ENCODE measurements around the gene CFAP210.

CFAP210 gene

DNA sequence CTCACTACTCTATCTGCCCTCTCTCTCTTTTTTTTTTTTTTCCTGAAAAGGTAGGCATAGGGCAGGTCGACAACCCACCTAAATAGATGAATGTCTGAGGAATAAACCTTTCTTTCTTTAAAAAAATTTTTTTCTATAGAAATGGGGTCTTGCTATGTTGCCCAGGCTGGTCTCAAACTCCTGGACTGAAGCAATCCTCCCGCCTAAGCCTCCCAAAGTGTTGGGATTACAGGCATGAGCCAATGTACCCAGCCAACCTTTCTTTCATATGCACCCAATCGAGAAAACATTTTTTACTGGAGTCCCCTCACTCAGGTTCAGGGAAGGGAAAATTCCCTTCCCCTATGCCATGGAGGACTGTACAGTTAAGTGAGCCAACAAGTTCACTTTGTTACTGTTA is 31.0 kb downstream of the CFAP210 start:
- TF ChIP-seq EZH2 (IDR thresholded peaks at IDR 0.05), result no peak
- no peak for DNase-seq (ENCODE audit: low read depth, low spot score)
- no peaks in the 10 kb centered on the region for H3K36me3 ChIP-seq (ENCODE audit: insufficient read depth, low read length)
- no peak overlapping the region for H3K9ac ChIP-seq (ENCODE audit: insufficient read length)
- no peak overlapping the region for H3K27ac ChIP-seq
- H3K9me3 ChIP-seq (ENCODE audit: low read depth, low read length), result no peaks in the 10 kb centered on the region
- no peak overlapping the region for H3K4me3 ChIP-seq

DNA sequence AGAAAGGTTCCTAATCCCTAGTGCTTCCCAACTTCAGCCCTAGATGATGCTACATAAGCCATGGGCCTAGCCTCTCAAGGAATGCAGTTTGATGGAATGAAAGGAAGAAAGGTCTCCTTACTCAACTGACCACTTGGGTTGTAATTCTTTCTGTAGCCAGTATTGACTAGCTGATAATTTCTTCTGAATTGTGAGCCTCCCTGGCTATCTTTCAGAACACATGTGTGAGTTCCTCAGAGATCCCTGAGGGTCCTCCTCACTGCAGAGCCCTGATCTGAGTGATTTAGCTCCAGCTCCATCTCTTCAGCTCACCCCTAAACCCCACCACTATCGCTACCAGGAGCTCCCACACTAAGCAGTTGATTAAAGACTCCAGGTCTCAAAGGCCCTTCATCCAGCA is 31.5 kb downstream of the CFAP210 start:
- Histone ChIP-seq H3K9ac (ENCODE audit: insufficient read length) (no peak overlapping the region), H3K4me3 (no peak overlapping the region), H3K36me3 (ENCODE audit: insufficient read depth, low read length) (no peaks in the 10 kb centered on the region), H3K27ac (no peak overlapping the region), H3K9me3 (ENCODE audit: low read depth, low read length) (no peaks in the 10 kb centered on the region)
- TF ChIP-seq EZH2 (IDR thresholded peaks at IDR 0.05) (no peak), POLR2AphosphoS5 (IDR thresholded peaks at IDR 0.05; ENCODE audit: borderline replicate concordance, low read depth, low read length) (no peak), FOXP2 (optimal IDR thresholded peaks at IDR 0.05; ENCODE audit: control extremely low read depth, extremely low read length, insufficient read depth) (no peak)
- DNase-seq (ENCODE audit: low read depth, low spot score), result no peak

DNA sequence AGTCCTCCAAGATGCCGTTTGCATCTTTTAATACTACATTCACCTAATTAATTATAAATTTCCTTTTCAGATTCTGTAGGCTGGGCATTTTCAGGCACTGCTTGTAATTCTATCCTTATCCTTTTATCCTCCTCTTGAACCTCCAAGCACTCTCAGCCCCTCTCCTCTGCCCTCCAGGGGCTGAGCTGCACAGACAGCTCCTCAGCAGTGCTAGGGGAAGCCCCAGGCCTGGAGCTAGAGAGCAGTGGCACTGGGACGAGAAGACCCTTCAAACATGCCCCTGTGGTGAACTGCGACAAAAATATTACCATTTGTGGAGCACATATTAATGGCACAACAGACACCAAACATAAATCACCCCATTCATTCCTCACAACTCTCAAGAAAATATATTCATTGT is 32.9 kb downstream of the CFAP210 start:
- no peak overlapping the region for H3K4me3 ChIP-seq
- DNase-seq (ENCODE audit: low read depth, low spot score), result no peak
- no peak overlapping the region for H3K9ac ChIP-seq (ENCODE audit: insufficient read length)
- H3K36me3 ChIP-seq (ENCODE audit: insufficient read depth, low read length), result no peaks in the 10 kb centered on the region
- TF ChIP-seq FOXP2 (optimal IDR thresholded peaks at IDR 0.05; ENCODE audit: control extremely low read depth, extremely low read length, insufficient read depth) (no peak), POLR2AphosphoS5 (IDR thresholded peaks at IDR 0.05; ENCODE audit: borderline replicate concordance, low read depth, low read length) (no peak), EZH2 (IDR thresholded peaks at IDR 0.05) (no peak)
- no peak overlapping the region for H3K27ac ChIP-seq
- H3K9me3 ChIP-seq (ENCODE audit: low read depth, low read length), result no peaks in the 10 kb centered on the region

DNA sequence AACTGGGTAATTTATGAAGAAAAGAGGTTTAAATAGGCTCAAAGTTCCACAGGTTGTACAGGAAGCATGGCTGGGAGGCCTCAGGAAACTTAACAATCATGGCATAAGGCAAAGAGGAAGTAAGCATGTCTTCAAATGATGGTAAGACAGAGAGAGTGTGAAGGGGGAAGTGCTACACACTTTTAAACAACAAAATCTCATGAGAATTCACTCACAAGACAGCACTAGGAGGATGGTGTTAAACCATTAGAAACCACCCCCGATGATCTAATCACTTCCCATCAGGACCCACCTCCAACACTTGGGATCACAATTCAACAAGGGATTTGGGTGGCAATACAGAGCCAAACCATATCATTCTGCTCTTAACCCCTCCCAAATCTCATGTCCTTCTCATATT is 34.9 kb downstream of the CFAP210 start:
- DNase-seq (ENCODE audit: low read depth, low spot score), result no peak
- H3K9ac ChIP-seq (ENCODE audit: insufficient read length), result no peak overlapping the region
- H3K36me3 ChIP-seq (ENCODE audit: insufficient read depth, low read length), result no peaks in the 10 kb centered on the region
- H3K9me3 ChIP-seq (ENCODE audit: low read depth, low read length), result no peaks in the 10 kb centered on the region
- H3K4me3 ChIP-seq, result no peak overlapping the region
- H3K27ac ChIP-seq, result no peak overlapping the region
- TF ChIP-seq POLR2AphosphoS5 (IDR thresholded peaks at IDR 0.05; ENCODE audit: borderline replicate concordance, low read depth, low read length) (no peak), EZH2 (IDR thresholded peaks at IDR 0.05) (no peak), FOXP2 (optimal IDR thresholded peaks at IDR 0.05; ENCODE audit: control extremely low read depth, extremely low read length, insufficient read depth) (no peak)

GRCh38 chr2:169658877-169659276 is 35.3 kb downstream of the CFAP210 start:
- no peaks in the 10 kb centered on the region for H3K9me3 ChIP-seq (ENCODE audit: low read depth, low read length)
- TF ChIP-seq FOXP2 (optimal IDR thresholded peaks at IDR 0.05; ENCODE audit: control extremely low read depth, extremely low read length, insufficient read depth), result no peak
- no peak for TF ChIP-seq EZH2 (IDR thresholded peaks at IDR 0.05)
- TF ChIP-seq POLR2AphosphoS5 (IDR thresholded peaks at IDR 0.05; ENCODE audit: borderline replicate concordance, low read depth, low read length), result no peak
- H3K36me3 ChIP-seq (ENCODE audit: insufficient read depth, low read length), result no peaks in the 10 kb centered on the region
- DNase-seq (ENCODE audit: low read depth, low spot score), result no peak
- H3K9ac ChIP-seq (ENCODE audit: insufficient read length), result no peak overlapping the region
- no peak overlapping the region for H3K27ac ChIP-seq
- no peak overlapping the region for H3K4me3 ChIP-seq

GRCh38 chr2:169656164-169656563 is 38.0 kb downstream of the CFAP210 start:
- DNase-seq (ENCODE audit: low read depth, low spot score), result no peak
- Histone ChIP-seq H3K27ac (no peak overlapping the region), H3K9ac (ENCODE audit: insufficient read length) (no peak overlapping the region), H3K4me3 (no peak overlapping the region), H3K9me3 (ENCODE audit: low read depth, low read length) (no peaks in the 10 kb centered on the region), H3K36me3 (ENCODE audit: insufficient read depth, low read length) (no peaks in the 10 kb centered on the region)
- TF ChIP-seq FOXP2 (optimal IDR thresholded peaks at IDR 0.05; ENCODE audit: control extremely low read depth, extremely low read length, insufficient read depth) (no peak), POLR2AphosphoS5 (IDR thresholded peaks at IDR 0.05; ENCODE audit: borderline replicate concordance, low read depth, low read length) (no peak), EZH2 (IDR thresholded peaks at IDR 0.05) (no peak)

GRCh38 chr2:169653636-169654035 is 40.6 kb downstream of the CFAP210 start:
- Histone ChIP-seq H3K27ac (no peak overlapping the region), H3K9me3 (ENCODE audit: low read depth, low read length) (no peaks in the 10 kb centered on the region), H3K9ac (ENCODE audit: insufficient read length) (no peak overlapping the region), H3K4me3 (no peak overlapping the region), H3K36me3 (ENCODE audit: insufficient read depth, low read length) (no peaks in the 10 kb centered on the region)
- DNase-seq (ENCODE audit: low read depth, low spot score), result no peak
- TF ChIP-seq FOXP2 (optimal IDR thresholded peaks at IDR 0.05; ENCODE audit: control extremely low read depth, extremely low read length, insufficient read depth), result no peak

GRCh38 chr2:169649278-169649677 is 44.9 kb downstream of the CFAP210 start:
- no peak for TF ChIP-seq EZH2 (IDR thresholded peaks at IDR 0.05)
- no peak for TF ChIP-seq FOXP2 (optimal IDR thresholded peaks at IDR 0.05; ENCODE audit: control extremely low read depth, extremely low read length, insufficient read depth)
- TF ChIP-seq POLR2AphosphoS5 (IDR thresholded peaks at IDR 0.05; ENCODE audit: borderline replicate concordance, low read depth, low read length), result no peak
- no peak for DNase-seq (ENCODE audit: low read depth, low spot score)
- Histone ChIP-seq H3K9ac (ENCODE audit: insufficient read length) (no peak overlapping the region), H3K9me3 (ENCODE audit: low read depth, low read length) (no peaks in the 10 kb centered on the region), H3K4me3 (no peak overlapping the region), H3K36me3 (ENCODE audit: insufficient read depth, low read length) (no peaks in the 10 kb centered on the region), H3K27ac (no peak overlapping the region)

DNA sequence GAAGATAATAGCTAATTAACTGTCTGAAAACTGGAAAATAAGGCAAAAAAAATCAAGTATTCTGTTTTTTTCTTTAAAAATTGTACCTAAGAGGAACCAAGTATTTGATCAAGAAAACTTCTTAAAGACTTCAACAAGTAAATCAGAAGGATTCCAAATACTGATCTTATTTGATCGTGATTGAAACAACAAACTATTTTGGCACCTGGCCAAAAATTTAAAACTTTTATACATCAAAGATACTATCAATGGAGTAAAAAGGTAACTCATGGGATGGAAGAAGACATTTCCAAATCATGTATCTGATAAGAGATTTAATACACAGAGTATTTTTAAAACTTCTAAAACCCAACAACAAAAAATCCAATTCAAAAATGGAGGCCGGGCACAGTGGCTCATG is 46.7 kb downstream of the CFAP210 start:
- no peak overlapping the region for H3K4me3 ChIP-seq
- no peak overlapping the region for H3K9ac ChIP-seq (ENCODE audit: insufficient read length)
- H3K9me3 ChIP-seq (ENCODE audit: low read depth, low read length), result no peaks in the 10 kb centered on the region
- H3K36me3 ChIP-seq (ENCODE audit: insufficient read depth, low read length), result no peaks in the 10 kb centered on the region
- TF ChIP-seq POLR2AphosphoS5 (IDR thresholded peaks at IDR 0.05; ENCODE audit: borderline replicate concordance, low read depth, low read length) (no peak), FOXP2 (optimal IDR thresholded peaks at IDR 0.05; ENCODE audit: control extremely low read depth, extremely low read length, insufficient read depth) (no peak), EZH2 (IDR thresholded peaks at IDR 0.05) (no peak)
- DNase-seq (ENCODE audit: low read depth, low spot score), result no peak
- H3K27ac ChIP-seq, result no peak overlapping the region
